Common myeloid progenitor, CD34-positive (primary cell): Measurements from ENCODE around the gene PICALM.
A peak's percentile ranks its signal among the peaks of the same experiment; 100 is the strongest.
"Not testable (repeated sequence)": the region's sequence is repeated elsewhere in the genome, so short reads cannot be mapped to it uniquely, and the experiment has no call there.

Experiments
- CTCF ChIA-PET: fragments of 350-600 bp; sonication (Branson Sonifier 250); formaldehyde crosslinking; loops from one replicate; lab custom pipeline; 2021; ENCODE audit warnings: antibody characterized with exemption; lab: Charles Lee
- POLR2A ChIA-PET: fragments of 350-600 bp; sonication (Branson Sonifier 250); formaldehyde crosslinking; loops from one replicate; lab custom pipeline; 2021; ENCODE audit warnings: antibody characterized with exemption; lab: Charles Lee
- DNase-seq, 3 donors: peaks; one replicate each; pipeline versions ENCODE4 v3.0.0 to v3.0.0-alpha.2; 2013
- H3K27ac ChIP-seq, 2 experiments: 1 replicate in 1 of 2; 2 replicates in 1 of 2; pipeline ENCODE4 v1.7.0; 2013; ENCODE audit warnings: inconsistent platforms in 2 of 2, low read length in 2 of 2, mild to moderate bottlenecking in 2 of 2, low read depth in 1 of 2, moderate library complexity in 1 of 2; ENCODE audit not compliant: severe bottlenecking in 2 of 2, insufficient read depth in 1 of 2, poor library complexity in 1 of 2
- H3K27me3 ChIP-seq, 5 experiments: replicated peaks in 2 of 5; 1 replicate in 3 of 5; 2 replicates in 2 of 5; pipeline versions ENCODE4 v1.6.1 to v1.7.0; 2013; ENCODE audit warnings: low read length in 4 of 5, mild to moderate bottlenecking in 2 of 5, moderate library complexity in 2 of 5, inconsistent platforms in 1 of 5; ENCODE audit not compliant: insufficient read depth in 5 of 5, control insufficient read depth in 4 of 5
- H3K36me3 ChIP-seq, 4 experiments: 1 replicate in 2 of 4; 2 replicates in 2 of 4; pipeline versions ENCODE4 v1.6.1 to v1.7.0; 2013; ENCODE audit warnings: low read length in 3 of 4, control low read depth in 1 of 4, mild to moderate bottlenecking in 1 of 4; ENCODE audit not compliant: control insufficient read depth in 4 of 4, insufficient read depth in 4 of 4
- H3K4me1 ChIP-seq, 4 experiments: 1 replicate in 3 of 4; 2 replicates in 1 of 4; pipeline versions ENCODE4 v1.6.1 to v1.7.1; 2013; ENCODE audit warnings: low read length in 3 of 4, mild to moderate bottlenecking in 3 of 4, control low read depth in 1 of 4, inconsistent platforms in 1 of 4, moderate library complexity in 1 of 4; ENCODE audit not compliant: control insufficient read depth in 4 of 4, insufficient read depth in 4 of 4; ENCODE audit errors: control extremely low read depth in 1 of 4
- H3K4me3 ChIP-seq, 7 experiments: 1 replicate in 4 of 7; 2 replicates in 3 of 7; pipeline versions ENCODE4 v1.5.1 to v1.7.0; 2013; ENCODE audit warnings: mild to moderate bottlenecking in 7 of 7, low read length in 6 of 7, moderate library complexity in 6 of 7, inconsistent platforms in 2 of 7, low read depth in 2 of 7, control low read depth in 1 of 7; ENCODE audit not compliant: insufficient read depth in 4 of 7, control insufficient read depth in 1 of 7; ENCODE audit errors: extremely low read depth in 1 of 7
- H3K9me3 ChIP-seq, 5 experiments: 1 replicate in 4 of 5; 2 replicates in 1 of 5; pipeline versions ENCODE4 v1.6.1 to v1.7.1; 2013; ENCODE audit warnings: low read length in 4 of 5, mild to moderate bottlenecking in 2 of 5, inconsistent platforms in 1 of 5, low read depth in 1 of 5, moderate library complexity in 1 of 5; ENCODE audit not compliant: control insufficient read depth in 4 of 5, insufficient read depth in 2 of 5; ENCODE audit errors: control extremely low read depth in 1 of 5
- WGBS: methylation state at CpG from one replicate; pipeline ENCODE4 v1.1.5; 2013; ENCODE audit not compliant: insufficient coverage; 5-methylcytosine and 5-hydroxymethylcytosine counted together

The PICALM gene

GRCh38 chr11:86101493-86101892 is 32.6 kb upstream of the PICALM start:
- no peak for DNase-seq

GRCh38 chr11:86099874-86100273 is 31.0 kb upstream of the PICALM start:
- H3K4me1 ChIP-seq, result peaks cover 0 to 7% (median 0%) of the 10 kb centered on the region in 4 experiments
- CTCF ChIA-PET, result interaction anchor here (1.2 kb wide), 1 partner anchor 18 kb away, joined by 3 read pairs; no protein-coding TSS in a partner anchor
- WGBS, result 89% methylated on average over 3 of the region's 4 CpGs
- H3K27ac ChIP-seq, result no peak overlapping the region
- POLR2A ChIA-PET, result no interaction called here
- H3K36me3 ChIP-seq, result no peaks in the 10 kb centered on the region
- no peak for DNase-seq
- H3K27me3 ChIP-seq, result no peaks in the 10 kb centered on the region
- no peaks in the 10 kb centered on the region for H3K9me3 ChIP-seq
- no peak overlapping the region for H3K4me3 ChIP-seq

More at GRCh38 chr11:86101493-86101892, 32.6 kb upstream of the PICALM start:
- POLR2A ChIA-PET, result no interaction called here
- Histone ChIP-seq H3K9me3 (no peaks in the 10 kb centered on the region), H3K4me3 (no peak overlapping the region), H3K4me1 (peaks cover 0 to 7% (median 0%) of the 10 kb centered on the region in 4 experiments), H3K27ac (no peak overlapping the region), H3K27me3 (no peaks in the 10 kb centered on the region), H3K36me3 (no peaks in the 10 kb centered on the region)
- CTCF ChIA-PET, result interaction anchor here (0.6 to 1.4 kb wide), 3 partner anchors 10 to 37 kb away, joined by 3 read pairs; no protein-coding TSS in a partner anchor
- 100% methylated on average over 1 of the region's 5 CpGs for WGBS

GRCh38 chr11:86097980-86098379 is 29.1 kb upstream of the PICALM start:
- H3K4me3 ChIP-seq, result no peak overlapping the region
- H3K27ac ChIP-seq, result no peak overlapping the region
- H3K9me3 ChIP-seq, result no peaks in the 10 kb centered on the region
- H3K27me3 ChIP-seq, result no peaks in the 10 kb centered on the region
- DNase-seq, result peak in 2 of 3 donors; percentile 60 to 73
- WGBS, result 100% methylated on average over 1 of the region's 1 CpG
- peaks cover 0 to 7% (median 0%) of the 10 kb centered on the region in 4 experiments for H3K4me1 ChIP-seq
- ChIA-PET POLR2A (no interaction called here), CTCF (interaction anchor here (1.2 to 1.8 kb wide), 2 partner anchors 15 to 96 kb away, joined by 4 read pairs; no protein-coding TSS in a partner anchor)
- H3K36me3 ChIP-seq, result no peaks in the 10 kb centered on the region

- H3K27ac ChIP-seq, result no peak overlapping the region
- H3K36me3 ChIP-seq, result no peaks in the 10 kb centered on the region
- no peak for DNase-seq
- ChIA-PET CTCF (interaction anchor here (1.5 kb wide), 1 partner anchor 11 kb away, joined by 3 read pairs; no protein-coding TSS in a partner anchor), POLR2A (no interaction called here)
- no peaks in the 10 kb centered on the region for H3K27me3 ChIP-seq
- H3K4me3 ChIP-seq, result no peak overlapping the region
- H3K4me1 ChIP-seq, result no peaks in the 10 kb centered on the region
- no peaks in the 10 kb centered on the region for H3K9me3 ChIP-seq
- WGBS, result 100% methylated on average over 2 of the region's 2 CpGs
Observed at GRCh38 chr11:86091566-86091965, 22.7 kb upstream of the PICALM start.

- no peak for DNase-seq
- Histone ChIP-seq H3K27ac (no peak overlapping the region), H3K27me3 (no peaks in the 10 kb centered on the region), H3K36me3 (no peaks in the 10 kb centered on the region), H3K4me1 (no peaks in the 10 kb centered on the region), H3K4me3 (no peak overlapping the region), H3K9me3 (no peaks in the 10 kb centered on the region)
- WGBS, result 100% methylated on average over 1 of the region's 1 CpG
- ChIA-PET POLR2A (no interaction called here), CTCF (interaction anchor here (1.5 kb wide), 1 partner anchor 11 kb away, joined by 3 read pairs; no protein-coding TSS in a partner anchor)
Observed at GRCh38 chr11:86091086-86091485, 22.2 kb upstream of the PICALM start.

- CTCF ChIA-PET, result interaction anchor here (0.6 to 1.2 kb wide), 2 partner anchors 11 to 53 kb away, joined by 3 read pairs; no protein-coding TSS in a partner anchor
- H3K4me1 ChIP-seq, result no peaks in the 10 kb centered on the region
- no peak overlapping the region for H3K4me3 ChIP-seq
- no peak overlapping the region for H3K27ac ChIP-seq
- no peak for DNase-seq
- H3K9me3 ChIP-seq, result no peaks in the 10 kb centered on the region
- H3K36me3 ChIP-seq, result no peaks in the 10 kb centered on the region
- 86% methylated on average over 1 of the region's 1 CpG for WGBS
- H3K27me3 ChIP-seq, result no peaks in the 10 kb centered on the region
- POLR2A ChIA-PET, result no interaction called here
Observed at GRCh38 chr11:86089659-86090058, 20.8 kb upstream of the PICALM start.

- H3K9me3 ChIP-seq, H3K4me1 ChIP-seq, POLR2A ChIA-PET, H3K36me3 ChIP-seq, DNase-seq, H3K27ac ChIP-seq, CTCF ChIA-PET, H3K4me3 ChIP-seq, H3K27me3 ChIP-seq: not testable (repeated sequence)
- no CpG with 5 or more reads among the region's 2 CpGs for WGBS
Observed at GRCh38 chr11:86087688-86088087, 18.8 kb upstream of the PICALM start.
